Karpas-422 (cell line): ENCODE results near the gene VWA5A. TPM values are rescaled to one million over a fixed set of nuclear protein-coding genes. Genes with fewer than 3 reads are reported as not detected.
"Not testable (repeated sequence)": the region's sequence is repeated elsewhere in the genome, so short reads cannot be mapped to it uniquely, and the experiment has no call there.

Experiments
- DNase-seq: peaks from one replicate; pipeline ENCODE4 v3.0.0-alpha.2; 2015
- H2AFZ ChIP-seq: fragments of 200-600 bp; sonication (generic); 2 replicates; pipeline ENCODE4 v1.6.1; 2014; ENCODE audit warnings: antibody characterized with exemption, low read length, mixed read lengths
- H3K27ac ChIP-seq: fragments of 200-600 bp; sonication (generic); 2 replicates; pipeline ENCODE4 v1.5.1; 2014; ENCODE audit warnings: mild to moderate bottlenecking, low read length, moderate library complexity
- H3K27me3 ChIP-seq: fragments of 200-600 bp; sonication (generic); 2 replicates; pipeline ENCODE4 v1.6.1; 2014; ENCODE audit warnings: low read length, mixed read lengths
- H3K36me3 ChIP-seq: fragments of 200-600 bp; sonication (generic); 2 replicates; pipeline ENCODE4 v1.6.1; 2014; ENCODE audit warnings: low read length, mixed read lengths; ENCODE audit not compliant: insufficient read depth
- H3K4me1 ChIP-seq: fragments of 200-600 bp; sonication (generic); 2 replicates; pipeline ENCODE4 v1.6.1; 2014; ENCODE audit warnings: mild to moderate bottlenecking, low read length, mixed read lengths
- H3K4me2 ChIP-seq: fragments of 200-600 bp; sonication (generic); 2 replicates; pipeline ENCODE4 v1.6.1; 2014; ENCODE audit warnings: low read length, low read depth, mild to moderate bottlenecking; ENCODE audit not compliant: poor library complexity, severe bottlenecking
- H3K4me3 ChIP-seq: fragments of 200-600 bp; sonication (generic); 2 replicates; pipeline ENCODE4 v1.5.1; 2014; ENCODE audit warnings: mild to moderate bottlenecking, antibody characterized with exemption, low read length, mixed read lengths
- H3K79me2 ChIP-seq: fragments of 200-600 bp; sonication (generic); 2 replicates; pipeline ENCODE4 v1.6.1; 2014; ENCODE audit warnings: mild to moderate bottlenecking, low read length, mixed read lengths
- H3K9ac ChIP-seq: fragments of 200-600 bp; sonication (generic); 2 replicates; pipeline ENCODE4 v1.6.0; 2014; ENCODE audit warnings: low read length
- H3K9me2 ChIP-seq: fragments of 200-600 bp; sonication (generic), shearing (Covaris generic); replicated peaks from 2 replicates; pipeline ENCODE4 v1.6.0; 2014; ENCODE audit warnings: mild to moderate bottlenecking, low read length, moderate library complexity; ENCODE audit not compliant: insufficient read depth
- H3K9me3 ChIP-seq: fragments of 300-700, 200-600 bp; sonication (generic); 2 replicates; pipeline ENCODE4 v1.6.1; 2014; ENCODE audit warnings: low read length, mixed read lengths
- H4K20me1 ChIP-seq: fragments of 200-600 bp; sonication (generic); 2 replicates; pipeline ENCODE4 v1.6.1; 2014; ENCODE audit warnings: mild to moderate bottlenecking, antibody characterized with exemption, low read length, low read depth; ENCODE audit not compliant: insufficient read depth
- total RNA-seq: library from RNA; depleted of rRNA; stranded (reverse); fragments of >200 nt; shearing (Covaris generic); gene quantifications from 2 replicates; pipeline ENCODE4 v1.2.3, GENCODE V29; 2014; ENCODE audit warnings: low replicate concordance

Gene VWA5A
- total RNA-seq, 1 experiment from 2014 or later: not detected

- H3K4me3 ChIP-seq: no peak overlapping the region
- H3K79me2 ChIP-seq: no peaks in the 10 kb centered on the region
- no peak overlapping the region for H3K4me2 ChIP-seq
- H3K36me3 ChIP-seq: no peaks in the 10 kb centered on the region
- no peaks in the 10 kb centered on the region for H3K9me2 ChIP-seq
- H4K20me1 ChIP-seq: no peaks in the 10 kb centered on the region
- no peak overlapping the region for H3K9ac ChIP-seq
- no peaks in the 10 kb centered on the region for H3K9me3 ChIP-seq
- H3K27me3 ChIP-seq: no peaks in the 10 kb centered on the region
- no peaks in the 10 kb centered on the region for H3K4me1 ChIP-seq
- H2AFZ ChIP-seq: no peak overlapping the region
- no peak for DNase-seq
- H3K27ac ChIP-seq: no peak overlapping the region
Observed at GRCh38 chr11:124167826-124168231, 52.6 kb downstream of the VWA5A start.

- H3K79me2 ChIP-seq: no peaks in the 10 kb centered on the region
Observed at GRCh38 chr11:124168796-124169195, 53.5 kb downstream of the VWA5A start.

GRCh38 chr11:124170315-124170714 is 55.1 kb downstream of the VWA5A start:
- not testable (repeated sequence) for H3K27me3 ChIP-seq, DNase-seq, H3K36me3 ChIP-seq, H2AFZ ChIP-seq, H3K9me2 ChIP-seq, H3K79me2 ChIP-seq, H3K4me2 ChIP-seq, H3K4me3 ChIP-seq, H3K9ac ChIP-seq, H3K27ac ChIP-seq, H3K9me3 ChIP-seq, H3K4me1 ChIP-seq, H4K20me1 ChIP-seq

More at GRCh38 chr11:124168796-124169195, 53.5 kb downstream of the VWA5A start:
- Histone ChIP-seq H3K27me3 (no peaks in the 10 kb centered on the region), H3K9me2 (no peaks in the 10 kb centered on the region), H3K9ac (no peak overlapping the region), H3K4me2 (no peak overlapping the region), H3K27ac (no peak overlapping the region), H3K4me1 (no peaks in the 10 kb centered on the region), H3K4me3 (no peak overlapping the region), H3K36me3 (no peaks in the 10 kb centered on the region), H2AFZ (no peak overlapping the region), H4K20me1 (no peaks in the 10 kb centered on the region), H3K9me3 (no peaks in the 10 kb centered on the region)
- no peak for DNase-seq

GRCh38 chr11:124170801-124171586 is 55.7 kb downstream of the VWA5A start:
- Histone ChIP-seq H3K4me2 (no peak overlapping the region), H2AFZ (no peak overlapping the region), H3K9me3 (no peaks in the 10 kb centered on the region), H3K4me1 (no peaks in the 10 kb centered on the region), H3K27me3 (no peaks in the 10 kb centered on the region), H3K9me2 (no peaks in the 10 kb centered on the region), H3K27ac (no peak overlapping the region), H3K36me3 (no peaks in the 10 kb centered on the region), H3K9ac (no peak overlapping the region), H4K20me1 (no peaks in the 10 kb centered on the region), H3K79me2 (no peaks in the 10 kb centered on the region), H3K4me3 (no peak overlapping the region)
- DNase-seq: no peak

GRCh38 chr11:124172101-124172500 is 56.9 kb downstream of the VWA5A start:
- no peak overlapping the region for H3K27ac ChIP-seq
- H2AFZ ChIP-seq: no peak overlapping the region
- DNase-seq: no peak
- no peaks in the 10 kb centered on the region for H3K9me2 ChIP-seq
- H3K4me1 ChIP-seq: no peaks in the 10 kb centered on the region
- H3K79me2 ChIP-seq: no peaks in the 10 kb centered on the region
- no peaks in the 10 kb centered on the region for H3K36me3 ChIP-seq
- no peak overlapping the region for H3K4me2 ChIP-seq
- H3K27me3 ChIP-seq: no peaks in the 10 kb centered on the region
- H3K4me3 ChIP-seq: no peak overlapping the region
- H3K9me3 ChIP-seq: no peaks in the 10 kb centered on the region
- no peak overlapping the region for H3K9ac ChIP-seq
- no peaks in the 10 kb centered on the region for H4K20me1 ChIP-seq

GRCh38 chr11:124172599-124172998 is 57.3 kb downstream of the VWA5A start:
- Histone ChIP-seq H4K20me1 (no peaks in the 10 kb centered on the region), H3K4me3 (no peak overlapping the region), H3K27ac (no peak overlapping the region), H3K27me3 (no peaks in the 10 kb centered on the region), H3K9me2 (no peaks in the 10 kb centered on the region), H2AFZ (no peak overlapping the region), H3K4me2 (no peak overlapping the region), H3K36me3 (no peaks in the 10 kb centered on the region), H3K79me2 (no peaks in the 10 kb centered on the region), H3K9ac (no peak overlapping the region), H3K4me1 (no peaks in the 10 kb centered on the region), H3K9me3 (no peaks in the 10 kb centered on the region)
- no peak for DNase-seq

- no peaks in the 10 kb centered on the region for H3K9me2 ChIP-seq
Observed at GRCh38 chr11:124174001-124174583, 58.8 kb downstream of the VWA5A start.

GRCh38 chr11:124176925-124177715 is 61.9 kb downstream of the VWA5A start:
- Histone ChIP-seq H3K9ac (no peak overlapping the region), H3K79me2 (no peaks in the 10 kb centered on the region), H2AFZ (no peak overlapping the region), H3K9me2 (no peaks in the 10 kb centered on the region), H4K20me1 (no peaks in the 10 kb centered on the region), H3K27me3 (no peaks in the 10 kb centered on the region), H3K9me3 (no peaks in the 10 kb centered on the region), H3K4me1 (no peaks in the 10 kb centered on the region), H3K36me3 (no peaks in the 10 kb centered on the region), H3K4me2 (no peak overlapping the region), H3K4me3 (no peak overlapping the region), H3K27ac (no peak overlapping the region)
- DNase-seq: no peak

More at GRCh38 chr11:124174001-124174583, 58.8 kb downstream of the VWA5A start:
- Histone ChIP-seq H3K36me3 (no peaks in the 10 kb centered on the region), H4K20me1 (no peaks in the 10 kb centered on the region), H3K4me2 (no peak overlapping the region), H3K79me2 (no peaks in the 10 kb centered on the region), H2AFZ (no peak overlapping the region), H3K9me3 (no peaks in the 10 kb centered on the region), H3K4me1 (no peaks in the 10 kb centered on the region), H3K9ac (no peak overlapping the region), H3K27me3 (no peaks in the 10 kb centered on the region), H3K27ac (no peak overlapping the region), H3K4me3 (no peak overlapping the region)
- DNase-seq: no peak
